NCI-H510A treated with DMSO at 0.1 percent for 48 hours (cell line): ENCODE measurements around the gene DZANK1.
A peak's percentile ranks its signal among the peaks of the same experiment; 100 is the strongest.
"Not testable (repeated sequence)": the region's sequence is repeated elsewhere in the genome, so short reads cannot be mapped to it uniquely, and the experiment has no call there.

Experiments used
- DNase-seq: peaks from one replicate; lab custom pipeline; 2025; lab: John Stamatoyannopoulos, UW

DZANK1 gene

GRCh38 chr20:18436847-18437246 is 30.0 kb downstream of the DZANK1 start:
- DNase-seq: no peak

GRCh38 chr20:18431206-18431605 is 35.6 kb downstream of the DZANK1 start:
- DNase-seq: no peak

GRCh38 chr20:18430172-18430826 is 36.5 kb downstream of the DZANK1 start:
- no peak for DNase-seq

- no peak for DNase-seq
These were observed 38.2 kb downstream of the DZANK1 start for GRCh38 chr20:18428490-18429173.

- no peak for DNase-seq
These were observed 39.6 kb downstream of the DZANK1 start for GRCh38 chr20:18427214-18427613.

- DNase-seq: no peak
These were observed 45.2 kb downstream of the DZANK1 start for GRCh38 chr20:18421608-18422007.

GRCh38 chr20:18416486-18416885 is 50.3 kb downstream of the DZANK1 start:
- no peak for DNase-seq

- no peak for DNase-seq
These were observed 52.7 kb downstream of the DZANK1 start for GRCh38 chr20:18414140-18414539.

- DNase-seq: peak; percentile 26
These were observed 54.5 kb downstream of the DZANK1 start for GRCh38 chr20:18412221-18412901.

GRCh38 chr20:18405826-18406225 is 61.0 kb downstream of the DZANK1 start:
- DNase-seq: no peak

GRCh38 chr20:18404172-18404571 is 62.7 kb downstream of the DZANK1 start:
- DNase-seq: no peak

GRCh38 chr20:18403269-18403668 is 63.6 kb downstream of the DZANK1 start:
- no peak for DNase-seq

GRCh38 chr20:18401305-18401704 is 65.5 kb downstream of the DZANK1 start:
- DNase-seq: no peak

- DNase-seq: no peak
These were observed 66.4 kb downstream of the DZANK1 start for GRCh38 chr20:18400460-18400859.

GRCh38 chr20:18398713-18399112 is 68.1 kb downstream of the DZANK1 start:
- DNase-seq: not testable (repeated sequence)

- no peak for DNase-seq
These were observed 69.8 kb downstream of the DZANK1 start for GRCh38 chr20:18397030-18397429.

- no peak for DNase-seq
These were observed 71.3 kb downstream of the DZANK1 start for GRCh38 chr20:18395544-18395943.

- DNase-seq: no peak
These were observed 72.5 kb downstream of the DZANK1 start for GRCh38 chr20:18394363-18394762.

- DNase-seq: no peak
These were observed 75.1 kb downstream of the DZANK1 start for GRCh38 chr20:18391686-18392085.

- no peak for DNase-seq
These were observed 76.6 kb downstream of the DZANK1 start for GRCh38 chr20:18390201-18390600.

GRCh38 chr20:18388860-18389259 is 78.0 kb downstream of the DZANK1 start:
- no peak for DNase-seq

- DNase-seq: no peak
These were observed 85.8 kb downstream of the DZANK1 start for GRCh38 chr20:18380908-18381529.
